GM12878 (cell line): Measurements from ENCODE around the gene TCF4. TPM values are rescaled to one million over a fixed set of nuclear protein-coding genes. Genes with fewer than 3 reads are reported as not detected.

Experiments used
- ATAC-seq: fragments of 200-7000 bp; cut with Tn5 transposase; 3 replicates; pipeline ENCODE4 v1.9.1; 2020; ENCODE audit warnings: mild to moderate bottlenecking, moderate library complexity
- BruUV-seq: library from RNA; stranded (reverse); fragments of 400-500 nt; replicated peaks from 2 replicates; lab custom pipeline; 2021; lab: Mats Ljungman, UMichigan
- CTCF ChIA-PET: fragments of 300-600 bp; sonication (Branson Sonifier 250); formaldehyde crosslinking; extraction: SDS; loops from one replicate; lab custom pipeline; 2021; ENCODE audit warnings: inconsistent platforms; lab: Yijun Ruan, JAX
- POLR2A ChIA-PET: fragments of 350-600 bp; formaldehyde crosslinking; extraction: SDS; loops from one replicate; lab custom pipeline; 2021; ENCODE audit warnings: inconsistent platforms; lab: Charles Lee
- RAD21 ChIA-PET: fragments of 300-600 bp; sonication (Branson Sonifier 250); formaldehyde crosslinking; loops from one replicate; lab custom pipeline; 2023; ENCODE audit warnings: antibody characterized with exemption; ENCODE audit not compliant: unreplicated experiment; lab: Charles Lee
- SMC1A ChIA-PET: fragments of 300-600 bp; sonication (Branson Sonifier 250); formaldehyde crosslinking; loops from one replicate; lab custom pipeline; 2023; ENCODE audit not compliant: unreplicated experiment, uncharacterized antibody; lab: Charles Lee
- DNase-seq: peaks from one replicate; pipeline ENCODE4 v3.0.0-alpha.2; 2011; ENCODE audit warnings: low read depth, low spot score
- FAIRE-seq: peaks from 3 replicates; lab custom pipeline; 2011; peaks lifted over from hg19 to GRCh38; lab: Jason Lieb, UNC
- H2AFZ ChIP-seq: 2 replicates; pipeline ENCODE4 v1.6.0; 2011; ENCODE audit warnings: low read depth, low read length, control low read depth; ENCODE audit not compliant: control insufficient read depth
- H3K27ac ChIP-seq: 2 replicates; pipeline ENCODE4 v1.5.1; 2011; ENCODE audit warnings: control low read depth; ENCODE audit not compliant: control insufficient read depth, insufficient read depth
- H3K27me3 ChIP-seq, 2 experiments: replicated peaks in 1 of 2; 2 replicates each; pipeline versions ENCODE4 v1.6.0 to v1.6.1; 2011; ENCODE audit warnings: low read length in 1 of 2; ENCODE audit not compliant: control insufficient read depth in 2 of 2, insufficient read depth in 2 of 2
- H3K36me3 ChIP-seq, 2 experiments: 2 replicates each; pipeline ENCODE4 v1.5.1; 2011; ENCODE audit warnings: low read length in 1 of 2; ENCODE audit not compliant: control insufficient read depth in 2 of 2, insufficient read depth in 2 of 2
- H3K4me1 ChIP-seq: 2 replicates; pipeline ENCODE4 v1.6.1; 2011; ENCODE audit warnings: mild to moderate bottlenecking, low read length, moderate library complexity, mixed read lengths; ENCODE audit not compliant: control insufficient read depth, insufficient read depth
- H3K4me2 ChIP-seq: 2 replicates; pipeline ENCODE4 v1.6.0; 2011; ENCODE audit warnings: control low read depth; ENCODE audit not compliant: control insufficient read depth, insufficient read depth
- H3K4me3 ChIP-seq: fragments of 200-600 bp; sonication (generic); 2 replicates; pipeline ENCODE4 v1.5.1; 2016
- H3K79me2 ChIP-seq: 2 replicates; pipeline ENCODE4 v1.6.0; 2011; ENCODE audit warnings: low read length; ENCODE audit not compliant: control insufficient read depth, insufficient read depth
- H3K9ac ChIP-seq: 2 replicates; pipeline ENCODE4 v1.8.0; 2011; ENCODE audit warnings: low read length, control low read depth, mixed read lengths; ENCODE audit not compliant: control insufficient read depth, insufficient read depth
- H3K9me3 ChIP-seq: replicated peaks from 3 replicates; pipeline ENCODE4 v1.5.1; 2011; ENCODE audit warnings: mild to moderate bottlenecking, low read length; ENCODE audit not compliant: control insufficient read depth, insufficient read depth
- H4K20me1 ChIP-seq: 2 replicates; pipeline ENCODE4 v1.6.0; 2011; ENCODE audit not compliant: control insufficient read depth, insufficient read depth
- E4F1 ChIP-seq: fragments of 450-650 bp; IDR thresholded peaks from 2 replicates; pipeline ENCODE4 v1.6.1; 2018; ENCODE audit warnings: borderline replicate concordance, mild to moderate bottlenecking; ENCODE audit not compliant: partially characterized antibody
- EP300 ChIP-seq, 2 experiments: fragments of 150-350 bp in 1 of 2; IDR thresholded peaks; 2 replicates each; pipeline ENCODE4 v1.6.1; 2011 to 2012; ENCODE audit warnings: low read depth in 2 of 2, low read length in 2 of 2, borderline replicate concordance in 1 of 2, improper control_type of control experiment in 1 of 2, inconsistent platforms in 1 of 2; ENCODE audit not compliant: control insufficient read depth in 1 of 2
- JUND ChIP-seq: IDR thresholded peaks from 2 replicates; pipeline ENCODE4 v1.6.1; 2012; ENCODE audit warnings: low read depth, mild to moderate bottlenecking, low read length, improper control_type of control experiment, moderate library complexity
- NRF1 ChIP-seq: conservative IDR thresholded peaks from 2 replicates; pipeline ENCODE4 v1.6.1; 2011; ENCODE audit warnings: mild to moderate bottlenecking, low read depth, low read length, improper control_type of control experiment
- PAX5 ChIP-seq: IDR thresholded peaks from 2 replicates; pipeline ENCODE4 v1.6.1; 2011; ENCODE audit warnings: low read depth, low read length, borderline replicate concordance
- WRNIP1 ChIP-seq: IDR thresholded peaks from 2 replicates; pipeline ENCODE4 v1.6.1; 2011; ENCODE audit warnings: low read depth, low read length, improper control_type of control experiment, borderline replicate concordance
- WGBS: methylation state at CpG from one replicate; pipeline ENCODE4 v1.1.6; 2016; ENCODE audit warnings: low lambda C conversion rate; ENCODE audit not compliant: insufficient replicate concordance, insufficient coverage; ENCODE audit errors: missing lambda C conversion rate; 5-methylcytosine and 5-hydroxymethylcytosine counted together
- in situ Hi-C: fragments of 300-500 bp; cut with MboI; formaldehyde crosslinking; loops from 9 replicates; pipeline ENCODE4 v1.14.3; 2018; ENCODE audit warnings: mixed read lengths
- intact Hi-C: fragments of 100-400 bp; cut with micrococcal nuclease; formaldehyde crosslinking; loops from one replicate; pipeline ENCODE4 v1.14.2; 2022; ENCODE audit not compliant: unreplicated experiment
- polyA plus RNA-seq, 11 experiments: library from polyadenylated mRNA; depleted of rRNA in 4 of 11; unstranded in 6 of 11; stranded (reverse) in 5 of 11; fragments of >200 nt; fragmentation: Nextera tagmentation in 4 of 11; fragmentation: Illumina TruSeq in 1 of 11; extraction: Ambion mirVana in 4 of 11; extraction: Trizol in 1 of 11; gene quantifications; 1 replicate in 1 of 11; 2 replicates in 10 of 11; pipeline versions ENCODE4 v1.2.1 to v1.2.3, GENCODE V29; 2011 to 2016; ENCODE audit warnings: inconsistent platforms in 2 of 11, missing spikeins in 2 of 11, low read depth in 1 of 11
- total RNA-seq, 4 experiments: library from RNA; depleted of rRNA in 3 of 4; stranded (reverse); fragments of >200 nt in 3 of 4; fragmentation: Illumina TruSeq in 1 of 4; extraction: Trizol in 1 of 4; gene quantifications; 2 replicates each; pipeline versions ENCODE4 v1.2.1 to v1.2.3, GENCODE V29; 2013 to 2021

Gene TCF4
- total and polyA plus RNA-seq, 10 of the 15 experiments (the other 5 are each of a cell fraction or from before 2014, with no cell fraction given): 15.2 to 94.0 (median 31.5) TPM

GRCh38 chr18:55421615-55422419, 166.2 kb downstream of the TCF4 start:
- TF ChIP-seq WRNIP1: no peak
- FAIRE-seq: no peak
- no peaks in the 10 kb centered on the region for H4K20me1 ChIP-seq
- no peak overlapping the region for H2AFZ ChIP-seq
- ChIA-PET CTCF (interaction anchor here (1.8 kb wide), 1 partner anchor 187 kb away, joined by 3 read pairs; no protein-coding TSS in a partner anchor), POLR2A (interaction anchor here (0.6 kb wide), 1 partner anchor 91 kb away, joined by 3 read pairs; no protein-coding TSS in a partner anchor), RAD21 (no interaction called here), SMC1A (no interaction called here)
- BruUV-seq: no TSS peak
- intact Hi-C loops (no loop called here), in situ Hi-C loops (no loop called here)
- no peak overlapping the region for H3K4me3 ChIP-seq
- DNase-seq: no peak
- no peak overlapping the region for H3K4me2 ChIP-seq
- H3K36me3 ChIP-seq: no peaks in the 10 kb centered on the region
- H3K4me1 ChIP-seq: peaks cover 2% of the 10 kb centered on the region; the same call in 1 of the 2 replicates
- H3K9me3 ChIP-seq: no peaks in the 10 kb centered on the region
- H3K27me3 ChIP-seq: peaks cover 2 to 5% of the 10 kb centered on the region in 2 experiments; a peak in 3 of 4 replicates
- H3K79me2 ChIP-seq: no peaks in the 10 kb centered on the region
- 59% methylated on average over 8 of the region's 8 CpGs for WGBS
- no peak overlapping the region for H3K27ac ChIP-seq
- no peak for ATAC-seq
- no peak overlapping the region for H3K9ac ChIP-seq

GRCh38 chr18:55421308-55421614, 166.7 kb downstream of the TCF4 start:
- H3K4me2 ChIP-seq: no peak overlapping the region
- H3K9ac ChIP-seq: no peak overlapping the region
- TF ChIP-seq E4F1: no peak
- TF ChIP-seq EP300 (IDR thresholded peaks at IDR 0.05; ENCODE audit: borderline replicate concordance in 1 of 2, control insufficient read depth in 1 of 2, low read depth in 2 of 2, low read length in 2 of 2): no peak
- TF ChIP-seq NRF1: no peak
- TF ChIP-seq PAX5: no peak
- TF ChIP-seq JUND: no peak

More at GRCh38 chr18:55421308-55421614, 166.7 kb downstream of the TCF4 start:
- no peak overlapping the region for H3K27ac ChIP-seq
- DNase-seq: no peak
- no TSS peak for BruUV-seq
- FAIRE-seq: no peak
- ChIA-PET SMC1A (no interaction called here), CTCF (interaction anchor here (1.8 kb wide), 1 partner anchor 186 kb away, joined by 3 read pairs; no protein-coding TSS in a partner anchor), RAD21 (interaction anchor here (1.0 kb wide), 1 partner anchor 187 kb away, joined by 3 read pairs; no protein-coding TSS in a partner anchor), POLR2A (interaction anchor here (0.6 kb wide), 1 partner anchor 92 kb away, joined by 3 read pairs; no protein-coding TSS in a partner anchor)
- no peaks in the 10 kb centered on the region for H4K20me1 ChIP-seq
- H3K36me3 ChIP-seq: no peaks in the 10 kb centered on the region
- WGBS: 47% methylated on average over 4 of the region's 4 CpGs
- intact Hi-C loops: no loop called here
- no peaks in the 10 kb centered on the region for H3K9me3 ChIP-seq
- no peak overlapping the region for H2AFZ ChIP-seq
- no peaks in the 10 kb centered on the region for H3K79me2 ChIP-seq
- H3K4me3 ChIP-seq: no peak overlapping the region
- H3K27me3 ChIP-seq: peaks cover 2 to 5% of the 10 kb centered on the region in 2 experiments; a peak in 3 of 4 replicates
- peaks cover 2% of the 10 kb centered on the region; the same call in 1 of the 2 replicates for H3K4me1 ChIP-seq
- in situ Hi-C loops: no loop called here
- ATAC-seq: no peak
